LNCaP clone FGC (cell line): Measurements from ENCODE around the gene SIGLEC9.
"Not testable (repeated sequence)": the region's sequence is repeated elsewhere in the genome, so short reads cannot be mapped to it uniquely, and the experiment has no call there.

Experiments
- DNase-seq: peaks from one replicate; pipeline ENCODE4 v3.0.0-alpha.2; 2011; ENCODE audit warnings: low read depth
- H3K4me3 ChIP-seq: 2 replicates; pipeline ENCODE4 v1.5.1; 2011; ENCODE audit warnings: mild to moderate bottlenecking, low read depth, low read length, control low read depth
- CTCF ChIP-seq: IDR thresholded peaks from 2 replicates; pipeline ENCODE4 v1.5.1; 2012; ENCODE audit warnings: mild to moderate bottlenecking; ENCODE audit not compliant: control insufficient read depth, insufficient read depth; ENCODE audit errors: extremely low read depth

Gene SIGLEC9

GRCh38 chr19:51138549-51138979, 13.9 kb downstream of the SIGLEC9 start:
- no peak for TF ChIP-seq CTCF
- no peak for DNase-seq
- no peak overlapping the region for H3K4me3 ChIP-seq

DNA sequence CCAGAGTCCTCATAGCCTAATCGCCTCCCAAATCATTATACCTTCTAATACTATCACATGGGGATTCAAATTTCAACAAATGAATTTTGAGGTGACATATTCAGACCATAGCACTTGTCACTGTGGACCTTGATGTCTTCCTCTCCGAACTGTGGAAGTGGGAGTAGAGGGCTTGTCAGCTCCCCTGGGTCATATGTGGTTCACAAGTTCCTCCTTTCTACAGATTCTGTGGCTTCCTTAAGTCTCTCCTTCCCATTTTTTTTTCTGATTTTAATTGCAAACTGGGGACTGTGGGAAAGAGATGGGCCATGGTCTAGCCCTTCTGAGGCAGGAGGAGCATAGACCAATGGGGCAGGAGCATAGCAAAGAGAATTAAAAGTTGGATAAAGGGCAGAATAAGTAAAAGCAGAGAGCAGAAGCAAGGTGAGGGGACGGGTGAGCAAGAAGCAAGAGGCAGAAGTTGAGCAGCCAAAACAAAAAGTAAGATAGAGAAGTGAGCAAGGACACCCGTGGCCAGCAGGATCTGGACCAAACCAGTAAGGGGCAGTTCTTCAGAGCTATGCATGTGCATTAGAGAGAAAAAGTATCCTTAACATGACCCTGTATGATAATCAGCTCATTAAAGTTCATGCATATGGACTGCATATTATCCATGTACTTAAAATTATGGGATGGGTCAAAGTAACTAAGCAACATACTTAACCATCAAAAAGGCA, 14.8 kb downstream of the SIGLEC9 start:
- no peak for DNase-seq
- TF ChIP-seq CTCF, result no peak
- no peak overlapping the region for H3K4me3 ChIP-seq

DNA sequence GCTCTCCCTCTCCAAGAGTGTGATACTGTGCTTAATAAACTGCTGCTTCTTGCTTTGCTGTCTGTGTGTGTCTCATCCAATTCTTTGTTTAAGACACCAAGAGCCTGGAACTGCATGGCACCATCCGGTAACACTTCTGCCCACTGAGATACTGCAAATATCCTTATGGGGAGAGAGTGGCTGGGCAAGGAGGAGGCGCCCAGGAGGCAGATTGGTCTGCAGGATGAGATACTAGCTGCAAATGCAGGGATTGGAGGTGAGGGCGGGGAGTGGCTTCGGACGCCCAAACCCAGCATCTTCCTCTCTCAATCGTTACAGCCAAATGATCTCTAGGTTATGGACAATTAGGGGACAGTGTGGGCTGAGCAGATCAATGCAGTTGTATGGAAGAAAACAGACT, 15.7 kb downstream of the SIGLEC9 start:
- no peak for TF ChIP-seq CTCF
- H3K4me3 ChIP-seq, result no peak overlapping the region

DNA sequence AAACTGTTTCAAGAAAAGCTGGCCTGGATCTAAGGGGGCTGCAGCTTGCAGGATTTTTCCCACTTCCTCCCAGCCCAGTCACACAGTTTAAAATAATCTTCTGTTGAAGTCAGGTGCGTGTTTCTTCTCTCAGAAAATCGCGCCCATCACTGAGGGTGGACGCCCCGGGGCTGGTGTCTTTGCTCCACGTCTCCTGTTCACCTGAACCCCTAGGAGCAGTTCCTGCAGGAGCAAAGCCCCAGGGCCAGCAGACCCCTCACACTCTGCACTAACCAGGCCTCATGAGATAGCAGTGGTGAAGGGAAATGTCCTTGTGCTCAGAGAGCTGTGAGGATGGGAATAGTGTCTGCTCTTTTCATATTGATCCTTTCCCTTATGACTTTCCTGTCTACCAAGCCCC, 16.5 kb downstream of the SIGLEC9 start:
- no peak for DNase-seq
- H3K4me3 ChIP-seq, result no peak overlapping the region
- no peak for TF ChIP-seq CTCF

More for the DNA sequence above, 15.7 kb downstream of the SIGLEC9 start:
- no peak for DNase-seq

DNA sequence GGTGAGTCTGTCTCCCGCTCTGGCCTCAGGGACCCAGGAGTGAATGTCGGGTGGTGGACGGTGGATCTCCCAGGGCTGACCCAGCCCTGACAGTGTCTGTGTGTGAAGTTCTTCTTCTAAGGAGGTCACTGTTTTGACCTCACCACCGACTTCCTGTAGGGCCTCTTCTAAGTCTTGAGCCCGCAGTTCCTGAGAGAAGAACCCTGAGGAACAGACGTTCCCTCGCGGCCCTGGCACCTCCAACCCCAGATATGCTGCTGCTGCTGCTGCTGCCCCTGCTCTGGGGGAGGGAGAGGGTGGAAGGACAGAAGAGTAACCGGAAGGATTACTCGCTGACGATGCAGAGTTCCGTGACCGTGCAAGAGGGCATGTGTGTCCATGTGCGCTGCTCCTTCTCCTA, 17.4 kb downstream of the SIGLEC9 start, which contains the start of gene SIGLEC7:
Gene SIGLEC7, plus strand, starts transcription at position 183 of the 400 bp plus-strand sequence. Its CDS starts 69 bp downstream, at position 252.
- H3K4me3 ChIP-seq, result no peak within 1 kb of the TSS
- no peak for DNase-seq
- no peak for TF ChIP-seq CTCF

DNA sequence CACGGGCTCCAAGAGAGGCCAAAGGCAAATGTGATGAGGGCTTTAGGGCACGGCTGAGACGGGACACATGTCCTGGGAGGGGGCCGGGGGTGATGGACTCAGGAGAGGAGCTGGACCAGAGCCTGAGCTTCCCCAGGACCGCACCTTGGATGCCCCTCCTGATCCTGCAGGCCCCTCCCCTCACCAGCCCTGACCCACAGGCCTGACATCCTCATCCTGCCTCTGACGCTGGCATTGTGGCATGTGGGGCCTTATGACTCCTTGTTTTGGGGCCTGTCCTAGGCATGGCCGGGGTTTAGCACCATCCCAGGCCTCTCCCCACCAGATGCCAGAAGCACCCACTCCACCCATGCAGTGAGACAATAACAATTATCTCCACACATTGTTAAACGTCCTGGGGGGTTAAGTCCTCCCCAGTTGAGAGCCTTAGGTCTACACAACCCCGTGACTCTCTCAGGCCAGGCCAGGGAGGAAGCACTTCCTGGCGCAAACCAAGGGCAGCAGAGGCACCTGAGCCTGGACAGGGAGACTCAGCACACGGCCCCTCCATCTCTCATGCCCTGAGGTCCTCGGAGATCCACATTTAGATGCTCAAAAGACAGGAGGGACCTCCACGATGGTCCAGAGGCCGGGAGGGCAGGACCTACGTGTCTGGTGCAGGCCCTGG, 18.2 kb downstream of the SIGLEC9 start:
- not testable (repeated sequence) for H3K4me3 ChIP-seq, DNase-seq

GRCh38 chr19:51143486-51143885, 18.8 kb downstream of the SIGLEC9 start:
- DNase-seq, result no peak
- no peak overlapping the region for H3K4me3 ChIP-seq
- TF ChIP-seq CTCF, result no peak
